SK-N-SH (cell line): ENCODE data around the gene CHRND. TPM values are rescaled to one million over a fixed set of nuclear protein-coding genes. Genes with fewer than 3 reads are reported as not detected.

Source experiments
- CTCF ChIA-PET: fragments of 300-600, 350-600 bp; formaldehyde crosslinking; extraction: SDS; loops from one replicate; lab custom pipeline; 2021; lab: Yijun Ruan, JAX
- POLR2A ChIA-PET: fragments of 350-600 bp; sonication (Branson Sonifier 250); formaldehyde crosslinking; extraction: SDS; loops from one replicate; lab custom pipeline; 2020; ENCODE audit warnings: antibody characterized with exemption, inconsistent platforms; lab: Yijun Ruan, JAX
- DNase-seq: peaks from one replicate; pipeline ENCODE4 v3.0.0; 2012
- H2AFZ ChIP-seq: fragments of 200-600 bp; sonication (generic); 2 replicates; pipeline ENCODE4 v1.8.1; 2016; ENCODE audit warnings: antibody characterized with exemption, mild to moderate bottlenecking, low read depth
- H3F3A ChIP-seq: fragments of 200-600 bp; sonication (generic); replicated peaks from 2 replicates; pipeline ENCODE3; 2016; ENCODE audit warnings: antibody characterized with exemption, mild to moderate bottlenecking; ENCODE audit not compliant: insufficient read depth
- H3K27ac ChIP-seq, 2 experiments: fragments of 200-500 bp in 1 of 2; fragments of 200-600 bp in 1 of 2; sonication (Bioruptor generic) in 1 of 2; sonication (generic), shearing (Covaris generic) in 1 of 2; 2 replicates each; pipeline versions ENCODE4 v1.5.1 to v1.6.1; 2014 to 2016; ENCODE audit warnings: low read depth in 2 of 2, inconsistent platforms in 1 of 2, low read length in 1 of 2, mild to moderate bottlenecking in 1 of 2, mixed read lengths in 1 of 2
- H3K27me3 ChIP-seq: fragments of 200-600 bp; sonication (generic), shearing (Covaris generic); 2 replicates; pipeline ENCODE4 v1.6.1; 2016; ENCODE audit warnings: mixed run types; ENCODE audit not compliant: insufficient read depth
- H3K36me3 ChIP-seq, 2 experiments: fragments of 200-500 bp in 1 of 2; fragments of 200-600 bp in 1 of 2; sonication (Bioruptor generic) in 1 of 2; sonication (generic) in 1 of 2; replicated peaks in 1 of 2; 2 replicates each; pipeline versions ENCODE3 to v1.5.1; 2014 to 2016; ENCODE audit warnings: low read length in 1 of 2, mild to moderate bottlenecking in 1 of 2; ENCODE audit not compliant: insufficient read depth in 2 of 2, control insufficient read depth in 1 of 2
- H3K4me1 ChIP-seq, 2 experiments: fragments of 200-500 bp in 1 of 2; fragments of 200-600 bp in 1 of 2; sonication (Bioruptor generic) in 1 of 2; sonication (generic), shearing (Covaris generic) in 1 of 2; 2 replicates each; pipeline versions ENCODE4 v1.5.1 to v1.6.1; 2014 to 2016; ENCODE audit warnings: low read depth in 1 of 2, low read length in 1 of 2, mixed run types in 1 of 2; ENCODE audit not compliant: insufficient read depth in 2 of 2, control insufficient read depth in 1 of 2
- H3K4me2 ChIP-seq: fragments of 200-600 bp; sonication (generic), shearing (Covaris generic); 2 replicates; pipeline ENCODE4 v1.6.1; 2017; ENCODE audit warnings: mixed run types
- H3K4me3 ChIP-seq, 2 experiments: fragments of 200-500 bp in 1 of 2; fragments of 200-600 bp in 1 of 2; sonication (Bioruptor generic) in 1 of 2; sonication (generic), shearing (Covaris generic) in 1 of 2; 2 replicates each; pipeline versions ENCODE4 v1.5.1 to v1.8.1; 2014 to 2016; ENCODE audit warnings: low read depth in 2 of 2, inconsistent platforms in 1 of 2, low read length in 1 of 2, mild to moderate bottlenecking in 1 of 2, mixed read lengths in 1 of 2, moderate library complexity in 1 of 2
- H3K79me2 ChIP-seq: fragments of 200-600 bp; sonication (generic); 2 replicates; pipeline ENCODE4 v1.8.1; 2017; ENCODE audit warnings: mild to moderate bottlenecking; ENCODE audit not compliant: insufficient read depth
- H3K9ac ChIP-seq: fragments of 200-600 bp; sonication (generic); 2 replicates; pipeline ENCODE4 v1.6.1; 2017; ENCODE audit warnings: mixed run types
- H3K9me2 ChIP-seq: fragments of 200-600 bp; sonication (generic); 2 replicates; pipeline ENCODE4 v1.6.1; 2017; ENCODE audit warnings: mixed run types
- H3K9me3 ChIP-seq: fragments of 200-600 bp; sonication (generic); 2 replicates; pipeline ENCODE4 v1.6.1; 2017; ENCODE audit warnings: mixed run types, mild to moderate bottlenecking, moderate library complexity
- H4K20me1 ChIP-seq: fragments of 200-600 bp; sonication (generic); 2 replicates; pipeline ENCODE4 v1.6.1; 2017; ENCODE audit warnings: mild to moderate bottlenecking, mixed run types; ENCODE audit not compliant: insufficient read depth
- ELF1 ChIP-seq: IDR thresholded peaks from 2 replicates; pipeline ENCODE4 v1.4.0; 2012
- EZH2phosphoT487 ChIP-seq: fragments of 200-600 bp; sonication (generic); IDR thresholded peaks from 2 replicates; pipeline ENCODE4 v1.6.1; 2017; ENCODE audit warnings: low read depth, mixed run types, mild to moderate bottlenecking, antibody characterized with exemption, moderate library complexity, borderline replicate concordance
- FOSL2 ChIP-seq: IDR thresholded peaks from 2 replicates; pipeline ENCODE4 v1.4.0; 2012; ENCODE audit warnings: low read depth, mild to moderate bottlenecking, moderate library complexity, borderline replicate concordance
- GABPA ChIP-seq: IDR thresholded peaks from 2 replicates; pipeline ENCODE4 v1.4.0; 2012; ENCODE audit warnings: low read depth, mild to moderate bottlenecking
- GATA2 ChIP-seq: sonication (generic); formaldehyde crosslinking; IDR thresholded peaks from 2 replicates; pipeline ENCODE4 v1.5.0; 2020; ENCODE audit warnings: mild to moderate bottlenecking, missing genetic modification reagents
- IRF3 ChIP-seq: fragments of 150-350 bp; IDR thresholded peaks from 2 replicates; pipeline ENCODE4 v1.6.1; 2016; ENCODE audit warnings: mild to moderate bottlenecking, low read depth, low read length
- NFIC ChIP-seq: IDR thresholded peaks from 2 replicates; pipeline ENCODE4 v1.4.0; 2012; ENCODE audit warnings: borderline replicate concordance
- NRF1 ChIP-seq: IDR thresholded peaks from 2 replicates; pipeline ENCODE4 v1.6.1; 2012; ENCODE audit warnings: low read depth, mild to moderate bottlenecking, low read length
- PBX3 ChIP-seq: IDR thresholded peaks from 2 replicates; pipeline ENCODE4; 2012
- RAD21 ChIP-seq: IDR thresholded peaks from 2 replicates; pipeline ENCODE4 v1.6.1; 2012; ENCODE audit warnings: mild to moderate bottlenecking, low read length
- REST ChIP-seq: IDR thresholded peaks from 2 replicates; pipeline ENCODE4 v1.6.1; 2012; ENCODE audit warnings: mild to moderate bottlenecking, low read depth, low read length, moderate library complexity
- RXRA ChIP-seq: IDR thresholded peaks from 2 replicates; pipeline ENCODE4 v1.4.0; 2012; ENCODE audit warnings: low read depth, mild to moderate bottlenecking, borderline replicate concordance
- SMC3 ChIP-seq: IDR thresholded peaks from 2 replicates; pipeline ENCODE4 v1.6.1; 2012; ENCODE audit warnings: low read depth, low read length, improper control_type of control experiment
- TAF1 ChIP-seq: IDR thresholded peaks from 2 replicates; pipeline ENCODE4 v1.6.1; 2012; ENCODE audit warnings: low read depth, mild to moderate bottlenecking, low read length, moderate library complexity, borderline replicate concordance
- TCF12 ChIP-seq: IDR thresholded peaks from 2 replicates; pipeline ENCODE4 v1.4.0; 2012
- USF2 ChIP-seq: fragments of 150-350 bp; IDR thresholded peaks from 2 replicates; pipeline ENCODE4 v1.6.1; 2017; ENCODE audit warnings: antibody characterized with exemption, low read length, low read depth, borderline replicate concordance
- WGBS: methylation state at CpG from one replicate; pipeline ENCODE4 v1.1.6; 2017; ENCODE audit warnings: low lambda C conversion rate; 5-methylcytosine and 5-hydroxymethylcytosine counted together
- polyA plus RNA-seq, 3 experiments: library from polyadenylated mRNA; depleted of rRNA; stranded (reverse); fragments of >200 nt; gene quantifications; 2 replicates each; pipeline ENCODE4 v1.2.3, GENCODE V29; 2012

CHRND gene
- polyA plus RNA-seq, 1 of the 3 experiments (the other 2 are of a cell fraction): 0.12 TPM

- H4K20me1 ChIP-seq: no peaks in the 10 kb centered on the region
- WGBS: 57% methylated on average over 3 of the region's 3 CpGs
- no peaks in the 10 kb centered on the region for H3F3A ChIP-seq
- no peak overlapping the region for H2AFZ ChIP-seq
- H3K27me3 ChIP-seq: peaks cover 20% of the 10 kb centered on the region
- no peak for DNase-seq
- no peak overlapping the region for H3K4me2 ChIP-seq
- H3K79me2 ChIP-seq: no peaks in the 10 kb centered on the region
- TF ChIP-seq NRF1 (no peak), SMC3 (no peak), USF2 (no peak), ELF1 (no peak), GABPA (no peak), NFIC (no peak), FOSL2 (no peak)
- no peak overlapping the region for H3K27ac ChIP-seq
- H3K9ac ChIP-seq: no peak overlapping the region
- CTCF ChIA-PET: interaction anchor here (1.6 to 1.7 kb wide), 2 partner anchors 8 to 70 kb away, joined by 8 to 12 read pairs; no protein-coding TSS in a partner anchor
- no peaks in the 10 kb centered on the region for H3K9me2 ChIP-seq
- H3K9me3 ChIP-seq: no peaks in the 10 kb centered on the region
- H3K4me3 ChIP-seq: no peak overlapping the region
- POLR2A ChIA-PET: interaction anchor here (0.6 kb wide), 1 partner anchor 82 kb away, joined by 3 read pairs; no protein-coding TSS in a partner anchor
- peaks cover 0 to 11% of the 10 kb centered on the region in 2 experiments; a peak in 1 of 4 replicates for H3K4me1 ChIP-seq
- no peaks in the 10 kb centered on the region for H3K36me3 ChIP-seq
These were observed 9.4 kb upstream of the CHRND start for GRCh38 chr2:232516551-232516950.

- POLR2A ChIA-PET: no interaction called here
These were observed 7.1 kb upstream of the CHRND start for GRCh38 chr2:232518844-232519243.

More at GRCh38 chr2:232518844-232519243, 7.1 kb upstream of the CHRND start:
- no peak for DNase-seq
- H3K9me2 ChIP-seq: no peaks in the 10 kb centered on the region
- no peak overlapping the region for H3K27ac ChIP-seq
- no peaks in the 10 kb centered on the region for H3F3A ChIP-seq
- H3K4me3 ChIP-seq: no peak overlapping the region
- WGBS: 63% methylated on average over 4 of the region's 6 CpGs
- no peaks in the 10 kb centered on the region for H4K20me1 ChIP-seq
- H3K9ac ChIP-seq: no peak overlapping the region
- no peaks in the 10 kb centered on the region for H3K36me3 ChIP-seq
- no peaks in the 10 kb centered on the region for H3K79me2 ChIP-seq
- H3K27me3 ChIP-seq: peaks cover 23% of the 10 kb centered on the region
- H3K9me3 ChIP-seq: no peaks in the 10 kb centered on the region
- peaks cover 0 to 11% of the 10 kb centered on the region in 2 experiments; a peak in 1 of 4 replicates for H3K4me1 ChIP-seq
- TF ChIP-seq RXRA (no peak), EZH2phosphoT487 (no peak), IRF3 (no peak), REST (no peak), PBX3 (no peak), USF2 (no peak), GABPA (no peak), TCF12 (no peak), FOSL2 (no peak), RAD21 (no peak), GATA2 (no peak), NRF1 (no peak), TAF1 (no peak)
- CTCF ChIA-PET: interaction anchor here (0.9 to 9.7 kb wide), 5 partner anchors 42 to 618 kb away, joined by 3 to 196 read pairs (median 6); no protein-coding TSS in a partner anchor
- no peak overlapping the region for H3K4me2 ChIP-seq
- H2AFZ ChIP-seq: no peak overlapping the region
